CD4-positive, alpha-beta T cell treated with Interleukin-10 for 1 hour (primary cell): ENCODE measurements around the gene GNPAT.

Source experiments
- DNase-seq: peaks from one replicate; pipeline ENCODE4 v3.0.0-alpha.2; 2020

GNPAT gene

DNA sequence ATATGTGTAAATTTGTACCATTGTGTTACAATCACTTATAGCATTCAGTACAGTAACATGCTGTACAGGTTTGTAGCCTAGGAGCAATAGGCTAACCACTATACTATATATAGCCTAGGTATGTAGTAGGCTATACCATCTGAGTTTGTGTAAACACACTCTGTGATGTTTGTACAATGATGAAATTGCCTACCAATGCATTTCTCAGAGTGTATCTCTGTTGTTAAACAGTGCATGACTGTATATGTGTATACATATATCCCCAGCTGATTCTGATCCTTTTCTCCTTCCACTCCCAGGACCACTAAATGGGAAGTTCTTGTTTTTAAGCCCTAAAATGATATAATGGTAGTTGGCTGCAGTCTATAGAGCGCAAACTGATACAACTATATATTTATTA is 7.8 kb downstream of the GNPAT start:
- DNase-seq, result no peak

DNA sequence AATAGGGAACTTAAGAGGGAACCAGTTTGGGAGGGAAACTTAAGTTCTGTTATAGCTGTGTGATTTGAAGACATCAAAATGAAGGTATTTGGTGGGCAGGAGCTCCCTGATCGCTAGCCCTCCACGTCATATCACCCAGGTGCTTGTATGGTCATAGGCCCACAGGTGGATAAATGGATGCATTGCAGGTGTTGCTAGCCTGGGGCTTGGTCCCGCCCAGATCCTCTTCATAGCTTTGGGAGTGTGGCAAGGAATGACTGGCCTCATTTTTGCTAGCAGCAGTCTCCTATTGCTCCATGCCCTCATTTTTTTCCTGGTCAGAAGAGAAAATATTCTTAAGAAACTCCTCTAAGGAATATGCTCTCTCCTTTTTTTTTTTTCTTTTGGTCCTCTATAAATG is 11.3 kb downstream of the GNPAT start:
- DNase-seq, result no peak

- DNase-seq, result no peak
These were observed 19.3 kb downstream of the GNPAT start for GRCh38 chr1:231260351-231260750.

DNA sequence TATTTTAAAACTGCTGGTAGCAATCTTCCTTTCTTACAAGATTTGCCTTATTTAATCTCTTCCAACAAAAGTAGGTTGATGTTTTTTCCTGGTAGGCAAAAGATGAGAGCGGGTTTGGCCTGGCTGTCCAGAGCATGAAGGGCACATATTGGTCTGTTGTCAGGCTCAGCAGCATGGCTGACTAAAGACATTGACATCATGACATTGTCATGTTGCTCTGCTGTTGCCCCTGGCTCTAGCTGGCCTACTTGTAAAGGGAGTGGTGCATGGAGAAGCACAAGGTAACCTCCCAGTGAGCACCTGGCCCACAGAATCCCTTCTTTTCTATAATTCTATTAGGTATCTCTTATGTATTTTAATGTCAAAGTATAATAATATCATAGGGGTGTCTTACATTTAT is 23.6 kb downstream of the GNPAT start:
- no peak for DNase-seq

- DNase-seq, result no peak
These were observed 24.4 kb downstream of the GNPAT start for GRCh38 chr1:231265379-231265778.

GRCh38 chr1:231266811-231267322 is 25.9 kb downstream of the GNPAT start:
- no peak for DNase-seq

DNA sequence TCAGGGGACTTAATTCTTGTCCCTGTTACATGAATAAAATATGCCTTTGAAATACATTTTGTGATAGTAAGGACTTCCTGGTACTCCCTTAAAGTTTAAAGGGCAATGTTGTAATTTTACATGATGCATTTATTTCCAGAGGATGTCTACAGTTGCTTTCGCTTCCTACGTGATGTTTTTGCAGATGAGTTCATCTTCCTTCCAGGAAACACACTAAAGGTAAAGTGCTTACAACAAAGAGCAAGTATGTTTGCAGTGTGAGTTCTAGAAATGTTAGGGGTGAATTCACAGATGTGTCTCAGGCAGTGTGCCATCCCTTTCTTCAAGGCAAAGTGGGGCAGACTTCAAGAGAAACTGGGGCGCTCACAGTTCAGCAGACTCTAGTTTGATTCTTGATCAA is 31.2 kb downstream of the GNPAT start:
- no peak for DNase-seq

GRCh38 chr1:231272880-231273279 is 31.9 kb downstream of the GNPAT start:
- no peak for DNase-seq

- DNase-seq, result no peak
These were observed 33.3 kb downstream of the GNPAT start for GRCh38 chr1:231274119-231274825.

GRCh38 chr1:231278100-231278790 is 37.2 kb downstream of the GNPAT start:
- no peak for DNase-seq

DNA sequence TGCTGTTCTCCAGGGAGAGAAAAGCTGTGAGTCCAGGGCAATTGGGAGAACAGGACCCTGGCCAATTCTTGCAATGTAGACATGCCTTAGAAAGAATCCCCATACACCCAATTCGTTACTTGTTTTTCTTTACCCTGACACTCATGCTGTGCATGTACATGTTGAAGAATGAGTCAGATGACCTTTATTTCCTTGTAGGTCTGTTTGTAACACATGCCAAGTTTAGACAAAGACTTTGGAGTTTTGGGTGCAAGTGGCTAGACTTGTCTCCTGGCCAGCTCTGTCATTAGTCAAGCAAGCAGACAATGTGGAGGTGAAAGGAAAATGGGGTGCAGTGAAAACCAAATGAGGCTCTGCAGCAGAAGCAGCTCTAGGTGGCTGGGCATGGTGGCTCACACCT is 38.1 kb downstream of the GNPAT start:
- DNase-seq, result no peak

DNA sequence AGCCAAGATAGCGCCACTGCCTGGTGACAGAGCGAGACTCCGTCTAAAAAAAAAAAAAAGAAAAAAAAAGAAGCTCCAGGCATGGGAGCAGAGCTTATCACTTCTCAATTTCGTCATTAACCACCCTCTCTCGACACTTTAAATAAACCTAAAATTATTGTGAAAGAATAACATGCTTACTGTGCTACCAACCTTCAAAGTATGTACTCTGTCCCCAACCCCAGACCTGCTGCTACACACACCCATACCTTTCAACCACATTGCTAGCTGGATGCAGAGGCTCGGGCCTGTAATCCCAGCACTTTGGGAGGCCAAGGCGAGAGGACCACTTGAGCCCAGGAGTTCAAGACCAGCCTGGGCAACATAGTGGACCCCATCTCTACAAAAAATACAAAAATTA is 38.7 kb downstream of the GNPAT start:
- no peak for DNase-seq

- no peak for DNase-seq
These were observed 43.4 kb downstream of the GNPAT start for GRCh38 chr1:231284441-231284840.

DNA sequence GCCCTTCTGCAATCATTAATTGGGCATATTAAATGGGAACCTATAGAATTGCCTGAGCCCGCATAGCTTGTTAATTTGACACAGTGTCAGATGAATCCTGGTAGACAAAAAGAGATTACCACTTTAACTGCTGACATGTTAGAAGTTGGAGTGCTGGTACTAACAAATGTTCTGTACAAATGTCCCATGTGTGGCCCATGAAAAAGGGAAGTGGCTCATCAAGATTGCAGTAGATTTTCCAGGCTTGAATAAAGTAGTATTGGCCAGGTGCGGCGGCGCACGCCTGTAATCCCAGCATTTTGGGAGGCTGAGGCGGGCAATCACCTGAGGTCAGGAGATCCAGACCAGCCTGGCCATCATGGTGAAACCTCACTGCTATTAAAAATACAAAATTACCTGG is 45.6 kb downstream of the GNPAT start:
- no peak for DNase-seq

DNA sequence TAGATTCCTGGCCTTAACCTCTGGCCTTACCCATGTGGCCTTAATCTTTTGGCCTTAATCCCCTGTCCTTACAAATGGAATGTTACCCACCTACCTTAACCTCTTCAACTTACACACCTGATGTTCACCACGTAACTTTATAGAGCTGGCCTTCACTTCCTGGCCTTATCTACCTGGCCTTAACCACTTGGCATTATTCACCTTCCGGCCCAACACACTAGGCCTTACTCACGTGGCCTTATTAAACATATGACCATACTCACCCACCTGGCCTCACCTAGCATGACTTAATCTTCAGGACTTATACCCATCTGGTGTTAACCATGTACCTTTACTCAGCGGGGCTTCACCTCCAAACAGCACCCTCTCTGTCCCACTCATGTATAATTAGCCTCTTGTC is 54.9 kb downstream of the GNPAT start:
- DNase-seq, result no peak

DNA sequence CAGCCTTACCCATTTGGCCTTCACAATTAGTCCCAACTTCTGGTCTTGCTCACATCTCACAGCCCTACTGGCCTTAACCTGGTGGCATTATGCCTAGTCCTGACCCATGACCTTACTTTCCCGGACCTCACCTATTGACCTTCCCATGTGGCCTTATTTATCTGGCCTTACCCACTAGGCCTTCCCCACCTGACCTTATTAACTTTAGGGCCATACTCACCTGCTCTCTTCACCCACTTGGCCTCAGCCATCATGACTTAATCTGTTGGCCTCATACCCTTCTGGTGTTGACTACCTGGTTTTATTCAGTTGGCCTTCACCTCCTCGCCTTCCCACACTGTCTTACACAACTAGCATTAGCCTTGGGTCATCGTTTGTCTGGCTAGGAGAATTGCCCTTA is 61.0 kb downstream of the GNPAT start:
- no peak for DNase-seq

- DNase-seq, result no peak
These were observed 69.5 kb downstream of the GNPAT start for GRCh38 chr1:231310391-231310934.

- no peak for DNase-seq
These were observed 70.9 kb downstream of the GNPAT start for GRCh38 chr1:231311720-231312431.

DNA sequence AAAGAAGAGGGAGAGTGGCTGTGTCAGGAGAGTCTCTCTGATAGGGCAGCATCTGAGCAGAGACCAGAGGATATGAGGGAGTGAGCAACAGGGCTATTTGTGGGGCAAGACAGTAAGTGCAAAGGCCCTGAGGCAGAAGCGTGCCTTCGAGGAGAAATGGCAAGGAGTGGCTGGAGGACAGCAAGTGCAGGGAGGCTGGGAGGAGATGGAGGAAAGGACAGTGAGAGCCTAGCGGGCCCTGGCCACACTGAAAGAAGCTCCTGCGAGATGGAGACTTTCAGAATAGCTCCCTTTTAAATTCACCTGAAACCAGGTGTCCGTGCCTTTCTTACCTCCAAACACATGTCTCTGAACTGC is 71.4 kb downstream of the GNPAT start:
- DNase-seq, result no peak

DNA sequence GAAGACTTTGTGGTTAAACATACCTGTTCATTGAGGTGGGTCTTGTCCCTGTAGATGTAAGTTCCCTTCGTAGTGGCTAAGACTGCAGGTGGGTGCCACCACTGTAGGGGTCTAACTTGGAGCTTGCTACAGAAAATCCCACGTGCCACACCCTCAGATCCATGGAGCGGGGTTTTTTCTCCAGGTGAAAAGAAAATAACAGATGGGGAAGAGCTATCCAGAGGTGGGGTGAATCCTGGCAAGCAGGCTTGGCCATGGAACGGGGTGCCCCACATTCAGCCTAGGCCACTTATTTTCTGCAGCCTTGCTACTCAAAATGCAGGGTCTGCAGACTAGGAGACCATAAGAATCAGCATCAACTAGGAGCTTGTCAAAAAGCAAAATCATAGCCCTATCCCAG is 72.6 kb downstream of the GNPAT start:
- DNase-seq, result no peak

GRCh38 chr1:231315887-231316286 is 74.9 kb downstream of the GNPAT start:
- peak; percentile 39 for DNase-seq

- no peak for DNase-seq
These were observed 76.4 kb downstream of the GNPAT start for GRCh38 chr1:231317306-231318014.

GRCh38 chr1:231318015-231318355 is 77.0 kb downstream of the GNPAT start:
- no peak for DNase-seq
